GM12865 (cell line): ENCODE results near the gene COX6B2.

Experiments
- DNase-seq: peaks from one replicate; pipeline ENCODE4 v3.0.0; 2010; ENCODE audit warnings: low read depth
- H3K4me3 ChIP-seq: 2 replicates; pipeline ENCODE4 v1.5.1; 2011; ENCODE audit warnings: mild to moderate bottlenecking, low read depth, low read length, control low read depth
- TF ChIP-seq, protein P1 (sequence below): IDR thresholded peaks from 2 replicates; pipeline ENCODE4 v1.5.1; 2011; ENCODE audit warnings: low read length, control low read depth, low read depth, inconsistent platforms; ENCODE audit not compliant: insufficient read depth; ENCODE audit errors: missing control alignments

COX6B2 gene

DNA sequence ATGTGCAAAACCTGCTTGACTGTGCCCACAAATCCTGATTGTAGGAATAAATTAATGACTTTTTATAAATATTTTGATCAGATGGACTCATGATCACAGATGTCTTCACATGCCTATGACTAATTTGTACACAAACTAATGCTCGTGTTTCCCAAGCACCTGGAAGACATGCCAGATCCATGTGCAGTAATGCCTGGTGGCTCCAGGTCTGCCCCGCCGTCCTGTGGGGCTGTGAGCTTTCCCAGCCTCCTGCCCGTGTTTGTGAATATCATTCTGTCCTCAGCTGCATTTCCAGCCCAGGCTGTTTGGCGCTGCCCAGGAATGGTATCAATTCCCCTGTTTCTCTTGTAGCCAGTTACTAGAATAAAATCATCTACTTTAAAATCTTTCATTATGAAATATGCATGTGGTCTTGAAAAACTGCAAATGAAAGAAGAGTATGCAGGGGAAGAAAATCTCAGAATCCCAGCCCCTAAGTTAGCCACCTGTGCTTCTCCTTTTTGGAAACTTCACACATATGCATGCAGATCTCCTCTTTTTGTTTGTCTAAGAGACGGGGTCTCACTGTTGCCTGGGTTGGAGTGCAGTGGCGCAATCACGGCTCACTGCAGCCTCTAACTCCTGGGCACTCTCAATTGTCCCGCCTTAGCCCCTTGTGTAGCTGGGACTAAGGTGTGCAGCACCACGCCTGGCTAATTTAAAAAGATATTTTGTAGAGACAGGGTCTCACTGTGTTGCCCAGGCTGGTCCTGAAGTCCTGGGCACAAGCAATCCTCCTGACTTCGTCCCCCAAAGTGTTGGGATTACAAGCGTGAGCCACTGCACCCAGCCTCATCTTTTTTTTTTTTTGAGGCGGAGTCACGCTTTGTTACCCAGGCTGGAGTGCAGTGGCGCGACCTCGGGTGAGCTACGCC is 37.4 kb upstream of the COX6B2 start:
- TF ChIP-seq, protein P1, sequence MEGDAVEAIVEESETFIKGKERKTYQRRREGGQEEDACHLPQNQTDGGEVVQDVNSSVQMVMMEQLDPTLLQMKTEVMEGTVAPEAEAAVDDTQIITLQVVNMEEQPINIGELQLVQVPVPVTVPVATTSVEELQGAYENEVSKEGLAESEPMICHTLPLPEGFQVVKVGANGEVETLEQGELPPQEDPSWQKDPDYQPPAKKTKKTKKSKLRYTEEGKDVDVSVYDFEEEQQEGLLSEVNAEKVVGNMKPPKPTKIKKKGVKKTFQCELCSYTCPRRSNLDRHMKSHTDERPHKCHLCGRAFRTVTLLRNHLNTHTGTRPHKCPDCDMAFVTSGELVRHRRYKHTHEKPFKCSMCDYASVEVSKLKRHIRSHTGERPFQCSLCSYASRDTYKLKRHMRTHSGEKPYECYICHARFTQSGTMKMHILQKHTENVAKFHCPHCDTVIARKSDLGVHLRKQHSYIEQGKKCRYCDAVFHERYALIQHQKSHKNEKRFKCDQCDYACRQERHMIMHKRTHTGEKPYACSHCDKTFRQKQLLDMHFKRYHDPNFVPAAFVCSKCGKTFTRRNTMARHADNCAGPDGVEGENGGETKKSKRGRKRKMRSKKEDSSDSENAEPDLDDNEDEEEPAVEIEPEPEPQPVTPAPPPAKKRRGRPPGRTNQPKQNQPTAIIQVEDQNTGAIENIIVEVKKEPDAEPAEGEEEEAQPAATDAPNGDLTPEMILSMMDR, result no peak
- no peak overlapping the region for H3K4me3 ChIP-seq
- no peak for DNase-seq

DNA sequence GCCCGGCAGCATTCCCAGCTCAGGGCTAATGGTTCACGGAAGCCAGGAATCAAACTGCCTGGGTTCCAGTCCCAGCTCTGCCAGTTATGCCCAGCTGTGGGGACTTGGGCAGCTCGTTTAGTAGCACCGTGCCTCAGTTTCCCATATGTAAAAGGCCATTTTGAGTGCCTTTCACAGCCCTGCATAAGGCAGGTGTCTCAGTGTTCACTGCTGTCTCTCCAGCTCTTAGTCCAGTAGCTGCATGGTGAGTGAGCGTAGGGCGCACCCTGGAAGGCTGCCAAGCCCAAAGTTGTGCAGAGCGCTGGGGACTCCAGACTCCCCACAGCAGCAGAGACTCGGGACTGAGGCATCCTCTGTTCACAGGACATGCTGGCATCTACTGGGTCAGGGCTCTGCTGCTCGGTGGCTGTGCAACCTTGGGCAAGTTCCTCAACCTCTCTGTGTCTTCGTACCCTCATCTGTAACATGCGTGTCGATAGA is 36.7 kb upstream of the COX6B2 start:
- no peak for DNase-seq
- H3K4me3 ChIP-seq, result no peak overlapping the region
- TF ChIP-seq, protein P1, result no peak

DNA sequence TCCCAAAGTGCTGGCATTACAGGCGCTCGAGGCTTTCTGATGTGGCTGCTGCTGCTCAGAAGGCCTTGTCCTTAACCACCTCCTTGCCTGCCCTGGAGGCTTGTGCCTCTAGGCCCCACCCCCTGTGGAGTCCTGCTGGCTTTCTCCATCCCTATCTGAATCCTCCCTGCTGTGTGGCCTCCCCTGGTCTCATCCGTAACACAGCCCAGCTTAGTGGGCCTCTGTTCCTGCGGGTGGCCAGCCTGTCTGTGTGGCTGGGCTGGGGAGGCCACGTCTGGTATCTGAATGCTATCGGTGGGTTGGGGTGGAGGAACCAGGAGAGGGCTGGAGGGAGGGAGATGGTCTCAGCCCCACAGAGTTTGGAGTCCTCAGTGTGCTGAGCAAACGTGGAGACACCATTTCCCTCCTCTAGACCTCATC is 36.0 kb upstream of the COX6B2 start:
- TF ChIP-seq, protein P1, result no peak
- no peak for DNase-seq
- no peak overlapping the region for H3K4me3 ChIP-seq

DNA sequence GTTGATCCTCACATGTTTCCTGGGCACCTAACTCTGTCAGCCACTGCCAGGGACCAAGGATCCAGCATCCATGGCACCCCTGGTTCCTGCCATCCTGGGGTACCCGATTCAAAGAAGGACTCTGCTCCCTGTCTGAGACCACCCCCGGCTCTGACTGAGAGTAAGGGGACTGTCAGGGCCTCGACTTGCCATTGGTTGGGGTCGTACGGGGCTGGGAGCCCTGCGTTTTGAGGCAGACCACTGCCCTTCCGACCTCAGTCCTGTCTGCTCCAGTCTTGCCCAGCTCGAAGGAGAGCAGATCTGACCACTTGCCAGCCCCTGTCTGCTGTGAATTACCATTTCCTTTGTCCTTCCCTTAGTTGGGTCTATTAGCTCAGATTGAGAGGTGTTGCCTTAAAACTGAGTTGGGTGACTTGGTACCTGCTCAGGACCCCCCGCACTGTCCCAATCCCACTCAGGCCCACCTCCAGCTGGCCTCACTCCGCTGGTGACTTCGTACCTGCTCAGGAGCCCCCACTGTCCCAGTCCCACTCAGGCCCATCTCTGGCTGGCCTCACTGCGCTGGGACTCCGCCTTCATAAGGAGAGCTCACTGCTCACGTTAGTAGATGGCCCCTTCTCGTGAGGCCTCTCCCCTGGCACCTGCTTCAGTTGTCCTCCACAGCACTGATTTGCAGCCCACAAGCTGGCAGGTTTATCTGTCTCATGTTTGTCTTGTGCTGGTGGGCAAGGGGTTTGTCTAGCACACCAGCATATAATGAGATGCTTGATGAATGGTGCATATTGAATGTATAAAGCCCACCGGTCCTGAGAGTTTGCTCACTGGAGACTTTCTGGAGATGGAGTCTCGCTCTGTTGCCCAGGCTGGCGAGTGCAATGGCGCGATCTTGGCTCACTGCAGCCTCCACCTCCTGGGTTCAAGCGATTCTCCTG is 35.1 kb upstream of the COX6B2 start:
- DNase-seq, result no peak
- TF ChIP-seq, protein P1, result no peak
- H3K4me3 ChIP-seq, result no peak overlapping the region

DNA sequence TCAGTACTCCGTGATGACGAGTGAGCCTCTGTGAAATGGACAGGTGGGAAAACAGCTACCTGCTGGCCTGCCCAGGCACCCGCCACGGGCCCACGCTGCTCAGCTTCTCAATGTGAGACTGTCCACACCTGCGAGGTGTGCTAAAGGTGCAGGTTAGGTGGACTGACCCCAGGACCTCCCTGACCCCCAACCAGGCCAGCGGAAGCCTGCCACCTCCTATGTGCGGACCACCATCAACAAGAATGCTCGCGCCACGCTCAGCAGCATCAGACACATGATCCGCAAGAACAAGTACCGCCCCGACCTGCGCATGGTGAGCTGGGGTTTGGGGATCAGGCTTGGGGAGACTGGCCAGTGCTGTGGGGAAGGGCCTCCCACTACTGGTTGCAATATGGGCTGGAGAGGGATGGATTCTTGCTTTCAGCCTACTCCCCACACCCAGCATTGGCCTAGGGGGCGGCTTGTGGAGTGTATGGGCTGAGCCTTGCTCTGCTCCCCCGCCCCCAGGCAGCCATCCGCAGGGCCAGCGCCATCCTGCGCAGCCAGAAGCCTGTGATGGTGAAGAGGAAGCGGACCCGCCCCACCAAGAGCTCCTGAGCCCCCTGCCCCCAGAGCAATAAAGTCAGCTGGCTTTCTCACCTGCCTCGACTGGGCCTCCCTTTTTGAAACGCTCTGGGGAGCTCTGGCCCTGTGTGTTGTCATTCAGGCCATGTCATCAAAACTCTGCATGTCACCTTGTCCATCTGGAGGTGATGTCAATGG is 33.4 kb upstream of the COX6B2 start:
- H3K4me3 ChIP-seq, result peak overlapping the region; percentile 95
- DNase-seq, result no peak
- TF ChIP-seq, protein P1, result no peak

DNA sequence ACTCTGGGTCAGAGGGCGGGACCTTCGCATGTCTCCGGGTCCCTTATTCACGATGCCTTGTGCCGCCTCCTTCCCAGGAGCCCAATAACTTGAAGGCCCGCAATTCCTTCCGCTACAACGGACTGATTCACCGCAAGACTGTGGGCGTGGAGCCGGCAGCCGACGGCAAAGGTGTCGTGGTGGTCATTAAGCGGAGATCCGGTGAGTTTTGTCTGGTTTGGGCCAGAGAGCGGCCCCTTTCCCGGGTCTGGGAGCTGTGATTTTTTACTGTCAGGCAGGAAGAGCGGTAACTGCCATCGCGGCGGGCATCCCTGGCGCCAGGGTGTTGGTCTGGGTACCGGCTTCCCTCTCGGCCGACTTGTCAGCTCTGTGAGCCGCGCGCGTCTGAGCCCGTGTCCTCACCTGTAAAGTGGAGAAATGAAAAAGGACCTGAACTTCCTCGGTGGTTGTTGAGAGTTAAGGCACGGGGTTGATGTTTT is 32.0 kb upstream of the COX6B2 start:
- TF ChIP-seq, protein P1, result no peak

More for the DNA sequence above, 32.0 kb upstream of the COX6B2 start:
- peak overlapping the region; percentile 95 for H3K4me3 ChIP-seq
- no peak for DNase-seq
